LoVo (cell line): ENCODE results near the gene RSRC2.
A peak's percentile ranks its signal among the peaks of the same experiment; 100 is the strongest.
"Not testable (repeated sequence)": the region's sequence is repeated elsewhere in the genome, so short reads cannot be mapped to it uniquely, and the experiment has no call there.

Source experiments
- DNase-seq: peaks from one replicate; pipeline ENCODE4 v3.0.0-alpha.2; 2016; ENCODE audit warnings: low spot score

RSRC2 gene

DNA sequence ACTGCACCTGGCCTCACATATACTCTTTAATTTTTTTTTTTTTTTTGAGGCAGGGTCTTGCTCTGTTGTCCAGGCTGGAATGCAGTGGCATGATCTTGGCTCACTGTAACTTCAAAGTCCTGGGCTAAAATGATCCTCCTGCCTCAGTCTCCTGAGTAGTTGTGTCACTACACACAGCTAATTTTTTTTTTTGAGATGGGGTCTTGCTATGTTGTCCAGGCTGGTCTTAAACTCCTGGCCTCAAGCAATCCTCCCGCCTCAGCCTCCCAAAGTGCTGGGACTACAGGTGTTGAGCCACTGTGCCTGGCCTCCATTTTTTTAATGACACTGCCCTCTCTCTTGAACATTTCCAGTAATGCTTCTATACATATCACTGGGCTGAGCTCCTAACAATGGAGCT lies 42.4 kb downstream of the RSRC2 start:
- not testable (repeated sequence) for DNase-seq

DNA sequence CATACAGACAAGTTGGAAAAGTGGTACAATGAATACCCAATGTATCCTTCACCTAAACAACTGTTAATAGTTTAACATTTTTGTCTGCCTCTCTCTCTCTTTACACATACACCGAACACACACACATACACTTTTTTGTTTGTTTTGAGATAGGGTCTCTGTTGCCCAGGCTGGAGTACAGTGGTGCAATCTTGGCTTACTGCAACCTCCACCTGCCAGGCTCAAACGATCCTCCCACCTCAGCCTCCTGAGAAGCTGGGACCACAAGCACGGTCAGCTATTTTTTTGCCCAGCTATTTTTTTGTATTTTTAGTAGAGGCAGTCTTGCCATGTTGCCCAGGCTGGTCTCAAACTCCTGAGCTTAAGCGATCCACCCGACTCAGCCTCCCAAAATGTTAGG lies 42.8 kb downstream of the RSRC2 start:
- no peak for DNase-seq

DNA sequence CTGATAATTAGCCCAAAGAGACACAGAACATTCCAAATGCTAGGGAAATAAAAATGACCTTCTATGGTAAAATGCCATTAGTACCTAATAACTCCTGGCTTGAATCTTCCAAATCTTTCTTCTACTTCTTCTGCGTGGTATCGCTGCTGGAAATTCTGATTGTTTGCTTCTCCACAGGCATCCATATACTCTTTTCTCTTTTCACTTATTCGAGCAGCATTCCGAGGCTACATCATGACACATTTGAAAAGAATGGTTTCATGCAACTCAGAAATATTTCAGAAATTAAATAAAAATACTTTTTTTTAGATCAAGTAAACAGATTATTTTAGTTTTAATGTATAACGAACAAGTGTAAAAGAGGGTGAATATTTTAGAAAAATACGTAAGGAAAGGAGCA lies 44.9 kb downstream of the RSRC2 start:
- DNase-seq = no peak

DNA sequence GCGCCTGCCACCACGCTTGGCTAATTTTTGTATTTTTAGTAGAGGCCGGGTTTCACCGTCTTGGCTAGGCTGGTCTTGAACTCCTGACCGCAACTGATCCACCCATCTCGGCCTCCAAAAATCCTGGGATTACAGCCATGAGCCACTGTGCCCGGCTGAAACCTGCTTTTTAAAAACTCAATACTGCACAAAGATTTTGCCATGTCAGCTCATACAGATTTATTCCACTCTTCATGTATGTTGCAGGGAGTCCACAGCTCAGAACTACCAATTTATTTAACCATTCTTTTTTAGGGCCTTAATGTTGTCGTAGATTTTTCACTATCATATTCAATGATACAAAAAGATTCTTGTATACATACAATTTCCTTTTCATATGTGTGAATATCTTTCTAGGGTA lies 46.0 kb downstream of the RSRC2 start:
- DNase-seq = no peak

DNA sequence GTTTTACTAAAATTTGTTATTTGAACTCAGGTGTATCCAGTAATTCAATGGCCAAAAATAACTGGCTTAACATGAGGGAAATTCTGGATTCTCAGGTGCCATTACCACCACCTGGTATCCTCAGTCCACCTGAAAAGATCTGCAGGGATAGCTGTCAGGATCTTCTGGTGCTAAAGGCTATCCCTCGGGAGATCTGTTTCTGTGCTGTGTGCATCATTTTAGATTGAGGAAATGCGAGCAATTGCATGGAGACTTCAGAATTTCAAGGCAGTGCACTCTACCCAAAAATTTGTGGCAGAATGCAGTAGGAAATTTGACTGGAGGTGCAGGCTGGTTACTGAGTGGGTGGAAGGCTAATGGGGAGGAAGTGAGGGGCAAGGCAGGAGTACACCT lies 52.4 kb downstream of the RSRC2 start:
- DNase-seq = no peak

DNA sequence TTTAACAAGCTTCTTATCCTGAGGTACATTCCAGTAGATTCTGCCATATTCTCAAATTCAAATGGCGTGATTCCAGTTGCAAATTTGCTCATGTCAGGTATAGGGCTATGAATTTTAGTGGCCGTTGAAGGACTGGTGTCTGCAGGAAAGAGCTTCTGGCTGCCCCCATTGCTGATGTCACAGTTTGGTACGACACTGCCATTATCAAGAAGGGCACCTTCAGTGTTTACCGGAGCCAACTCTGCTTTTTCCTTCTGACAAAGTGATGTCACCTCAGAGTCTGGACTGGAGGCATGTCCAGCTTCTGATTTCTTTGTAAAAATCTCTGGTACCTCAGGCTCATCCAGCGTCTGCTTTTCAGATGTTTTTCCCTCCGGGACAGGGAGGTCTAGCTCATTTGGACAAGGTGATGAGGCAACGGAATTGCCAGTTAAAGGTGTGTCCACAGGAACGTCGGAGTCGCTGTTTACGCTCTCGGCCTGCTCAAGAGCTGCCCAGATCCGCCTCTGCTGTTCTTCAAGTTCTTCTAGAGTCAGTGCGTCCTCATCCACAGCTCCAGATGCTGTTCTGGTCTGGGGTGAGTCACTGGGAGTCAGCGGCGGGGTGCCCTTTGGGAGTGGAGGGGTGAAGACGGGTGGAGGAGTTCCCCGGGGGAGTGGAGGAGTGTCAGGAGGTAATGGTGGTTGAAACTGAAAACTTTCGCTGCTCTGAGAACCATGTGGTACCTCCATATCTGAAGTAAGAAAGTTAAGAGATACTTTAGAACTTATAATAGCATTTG lies 53.0 kb downstream of the RSRC2 start:
- DNase-seq = no peak

DNA sequence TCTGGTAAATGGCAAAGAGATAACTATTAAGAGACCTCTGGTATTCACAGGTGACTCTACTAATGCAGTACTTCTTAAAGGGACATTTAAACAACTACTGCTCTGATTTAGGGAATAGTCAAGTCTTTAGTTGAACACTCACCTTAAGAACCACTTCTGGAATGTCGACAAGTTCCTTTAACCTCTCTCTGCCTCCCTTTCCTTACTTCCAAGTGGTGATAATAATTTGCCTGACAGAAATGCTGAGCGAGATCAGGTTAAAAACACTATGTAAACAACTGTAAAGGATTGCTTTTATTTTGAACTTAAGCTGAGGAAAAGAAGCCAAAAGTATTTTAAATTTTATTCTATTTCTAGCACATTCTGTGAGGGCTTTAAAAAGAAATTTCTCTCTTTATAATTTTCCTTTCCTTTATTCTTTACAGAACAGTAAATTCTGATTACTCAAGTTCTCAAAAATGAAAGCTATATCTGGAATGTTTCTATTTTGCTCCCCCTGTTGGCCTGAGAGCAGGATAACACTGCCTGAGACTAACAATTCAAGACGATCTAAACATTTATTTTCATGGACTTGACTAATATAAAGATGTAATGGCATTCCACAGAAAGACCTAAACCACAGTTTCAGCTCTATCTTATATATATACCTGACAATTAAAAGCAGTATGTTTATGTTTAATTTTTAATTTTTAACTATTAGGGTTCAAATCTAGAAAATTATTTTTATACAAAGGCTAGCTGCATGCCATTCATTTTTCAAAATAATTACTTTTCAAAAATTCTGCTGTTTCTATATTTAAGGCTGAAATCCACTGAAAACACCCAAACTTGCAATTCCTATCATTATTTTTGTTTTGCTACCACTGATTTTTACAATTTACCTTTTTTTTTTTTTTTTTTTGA lies 55.2 kb downstream of the RSRC2 start:
- DNase-seq = peak; percentile 72

DNA sequence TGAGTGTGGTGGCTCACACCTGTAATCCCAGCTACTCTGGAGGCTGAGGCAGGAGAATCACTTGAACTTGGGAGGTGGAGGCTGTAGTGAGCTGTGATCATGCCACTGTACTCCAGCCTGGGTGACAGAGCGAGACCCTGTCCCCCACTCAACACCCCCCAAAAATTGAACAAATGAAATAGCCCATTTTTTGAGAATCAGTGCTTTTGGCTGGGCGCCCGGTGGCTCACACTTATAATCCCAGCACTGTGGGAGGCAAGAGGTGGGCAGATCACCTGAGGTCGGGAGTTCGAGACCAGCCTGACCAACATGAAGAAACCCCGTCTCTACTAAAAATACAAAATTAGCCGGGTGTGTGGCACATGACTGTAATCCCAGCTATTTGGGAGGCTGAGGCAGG lies 56.2 kb downstream of the RSRC2 start:
- DNase-seq = not testable (repeated sequence)

DNA sequence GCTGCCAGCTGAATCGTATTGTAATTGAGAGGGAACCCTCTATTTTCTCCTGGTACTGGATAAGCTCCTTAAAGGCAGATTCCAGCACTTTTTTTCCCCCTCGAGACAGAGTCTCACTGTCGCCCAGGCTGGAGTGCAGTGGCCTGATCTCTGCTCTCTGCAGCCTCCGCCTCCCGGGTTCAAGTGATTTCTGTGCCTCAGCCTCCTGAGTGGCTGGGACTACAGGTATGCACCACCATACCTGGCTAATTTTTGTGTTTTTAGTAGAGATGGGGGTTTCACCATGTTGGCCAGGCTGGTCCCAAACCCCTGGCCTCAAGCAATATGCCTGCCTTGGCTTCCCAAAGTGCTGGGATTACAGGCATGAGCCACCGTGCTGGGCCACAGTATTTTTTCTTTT lies 56.9 kb downstream of the RSRC2 start:
- not testable (repeated sequence) for DNase-seq

DNA sequence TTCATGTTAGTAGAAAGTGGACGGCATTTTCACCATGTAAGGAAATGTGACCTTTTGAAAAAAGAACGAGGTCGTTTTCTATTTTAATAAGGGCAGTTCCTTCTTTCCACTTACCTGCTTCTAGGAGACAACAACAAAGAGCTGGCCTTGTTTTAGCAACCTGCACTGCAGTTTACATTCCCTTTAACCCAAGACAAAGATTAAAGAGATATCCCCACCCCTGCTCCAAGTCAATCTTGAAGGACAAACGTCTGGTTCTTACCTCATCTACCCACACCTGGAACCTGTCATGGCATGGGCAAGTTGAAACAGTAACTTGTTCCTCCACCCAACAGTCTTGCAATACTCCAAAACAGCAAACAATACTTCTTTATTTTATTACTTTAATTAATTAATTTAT lies 58.8 kb downstream of the RSRC2 start:
- no peak for DNase-seq

DNA sequence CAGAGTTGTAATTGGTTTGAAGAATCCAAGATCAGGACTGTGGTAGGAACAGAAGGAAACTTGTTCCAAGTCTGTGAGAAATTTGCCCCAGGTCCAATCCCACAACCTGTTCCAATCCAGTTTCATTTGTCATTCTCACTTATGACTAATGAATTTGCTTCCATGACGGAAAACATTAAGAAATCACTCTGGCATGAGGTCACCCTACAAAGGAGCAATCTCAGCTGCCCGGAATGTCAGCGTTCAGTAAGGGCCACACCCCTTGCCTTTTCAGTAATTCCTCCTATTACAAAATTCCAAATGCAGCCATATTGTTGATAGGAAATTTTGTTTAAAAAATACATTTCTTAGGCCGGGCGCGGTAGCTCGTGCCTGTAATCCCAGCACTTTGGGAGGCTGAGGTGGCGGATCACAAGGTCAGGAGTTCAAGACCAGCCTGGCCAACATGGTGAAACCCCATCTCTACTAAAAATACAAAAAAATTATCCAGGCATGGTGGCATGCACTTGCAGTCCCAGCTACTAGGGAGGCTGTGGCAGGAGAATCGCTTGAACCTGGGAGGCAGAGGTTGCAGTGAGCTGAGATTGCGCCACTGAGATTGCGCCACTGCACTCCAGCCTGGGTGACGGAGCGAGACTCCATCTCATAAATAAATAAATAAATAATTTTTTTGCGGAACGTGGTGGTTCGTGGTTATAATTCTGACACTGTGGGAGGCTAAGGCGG lies 62.3 kb downstream of the RSRC2 start:
- DNase-seq = peak; percentile 89

DNA sequence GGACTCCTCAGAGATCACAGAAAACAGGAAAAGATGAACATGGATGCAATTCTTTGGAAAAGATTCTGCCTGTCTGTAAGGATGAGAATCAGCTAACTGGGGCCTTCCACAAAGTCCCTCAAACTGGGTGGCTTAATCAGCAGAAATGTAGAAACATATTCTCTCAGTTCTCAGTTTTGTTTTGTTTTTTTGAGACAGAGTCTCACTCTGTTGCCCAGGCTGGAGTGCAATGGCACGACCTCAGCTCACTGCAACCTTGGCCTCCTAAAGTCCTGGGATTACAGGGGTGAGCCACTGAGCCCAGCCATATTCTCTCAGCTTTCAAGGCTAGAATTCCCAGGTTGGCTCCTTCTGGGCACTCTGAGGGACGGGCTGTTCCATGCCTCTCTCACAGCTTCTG lies 66.1 kb downstream of the RSRC2 start:
- DNase-seq = no peak

DNA sequence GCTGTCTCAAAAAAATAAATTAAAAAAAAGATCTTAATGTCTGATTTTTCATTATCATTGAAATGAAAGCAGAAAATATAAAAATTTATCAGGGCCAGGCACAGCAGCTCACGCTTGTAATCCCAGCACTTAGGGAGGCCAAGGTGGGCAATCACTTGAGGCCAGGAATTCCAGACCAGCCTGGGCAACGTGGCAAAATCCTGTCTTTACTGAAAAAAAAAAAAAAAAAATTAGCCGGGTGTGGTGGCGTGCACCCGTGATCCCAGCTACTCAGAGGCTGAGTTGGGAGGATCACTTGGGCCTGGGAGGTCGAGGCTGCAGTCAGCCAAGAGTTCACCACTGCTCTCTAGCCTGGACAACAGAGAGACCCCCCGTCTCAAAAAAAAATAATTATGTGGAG lies 66.7 kb downstream of the RSRC2 start:
- no peak for DNase-seq

DNA sequence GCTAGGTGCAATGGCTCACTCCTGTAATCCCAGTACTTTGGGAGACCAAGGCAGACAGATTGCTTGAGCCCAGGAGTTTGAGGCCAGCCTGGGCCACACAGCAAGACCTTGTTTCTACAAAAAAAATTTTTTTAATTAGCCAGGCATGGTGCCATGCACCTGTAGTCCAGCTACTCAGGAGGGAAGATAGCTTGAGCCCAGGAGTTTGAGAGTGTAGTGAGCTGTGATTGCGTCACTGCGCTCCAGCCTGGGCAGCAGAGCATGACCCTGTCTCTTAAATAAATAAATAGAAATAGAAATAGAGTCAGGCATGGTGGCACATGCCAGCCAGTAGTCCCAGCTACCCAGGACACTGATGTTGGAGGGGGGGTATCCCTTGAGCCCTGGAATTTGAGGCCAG lies 67.5 kb downstream of the RSRC2 start:
- DNase-seq = no peak

DNA sequence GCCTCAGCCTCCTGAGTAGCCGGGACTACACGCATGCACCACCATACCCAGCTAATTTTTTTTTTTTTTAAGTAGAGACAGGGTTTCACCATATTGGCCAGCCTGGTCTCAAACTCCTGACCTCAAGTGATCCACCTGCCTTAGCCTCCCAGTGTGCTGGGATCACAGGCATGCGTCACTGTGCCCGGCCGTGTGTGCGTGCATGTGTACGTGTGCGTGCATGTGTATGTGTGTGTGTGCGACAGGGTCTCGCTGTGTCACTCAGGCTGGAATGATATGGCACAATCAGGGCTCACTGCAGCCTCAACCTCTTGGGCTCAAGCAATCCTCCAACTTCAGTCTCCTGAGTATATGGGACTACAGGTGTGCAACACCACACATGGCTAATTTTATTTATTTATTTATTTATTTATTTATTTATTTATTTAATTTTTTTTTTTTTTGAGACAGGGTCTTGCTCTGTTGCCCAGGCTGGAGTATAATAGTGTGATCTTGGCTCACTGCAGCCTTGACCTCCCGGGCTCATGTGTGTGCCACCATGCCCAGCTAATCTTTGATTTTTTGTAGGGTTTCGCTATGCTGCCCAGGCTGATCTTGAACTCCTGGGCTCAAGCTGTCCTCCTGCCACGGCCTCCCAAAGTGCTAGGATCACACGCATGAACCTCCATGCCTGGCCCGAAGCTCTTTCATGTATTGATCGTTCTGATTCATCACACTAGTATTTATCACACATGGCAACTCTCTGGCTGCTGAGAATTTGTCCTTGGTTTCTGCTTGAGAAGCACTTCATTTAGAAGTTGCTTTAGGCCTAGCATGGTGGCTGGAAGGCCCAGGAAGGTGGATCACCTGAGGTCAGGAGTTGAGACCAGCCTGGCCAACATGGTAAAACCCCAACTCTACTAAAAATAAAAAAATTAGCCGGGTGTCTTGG lies 68.4 kb downstream of the RSRC2 start:
- DNase-seq = no peak

DNA sequence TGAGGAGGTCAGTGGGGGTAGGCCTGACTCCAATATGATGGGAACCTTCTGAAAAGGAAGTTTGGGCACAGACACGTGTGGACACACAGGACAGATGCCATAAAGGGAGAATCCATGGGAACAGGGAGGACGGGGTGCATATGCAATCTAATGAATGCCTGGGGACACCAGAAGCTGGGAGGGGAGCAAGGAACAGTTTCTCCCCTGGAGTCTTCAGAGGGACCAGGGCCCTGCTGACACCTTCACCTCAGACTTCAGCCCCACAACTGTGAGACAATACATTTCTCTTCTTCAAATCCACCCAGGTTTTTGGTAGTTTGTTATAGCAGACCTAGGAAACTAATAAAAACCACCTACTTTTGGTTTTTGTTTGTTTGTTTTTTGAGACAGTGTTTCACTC lies 69.1 kb downstream of the RSRC2 start:
- DNase-seq = no peak

DNA sequence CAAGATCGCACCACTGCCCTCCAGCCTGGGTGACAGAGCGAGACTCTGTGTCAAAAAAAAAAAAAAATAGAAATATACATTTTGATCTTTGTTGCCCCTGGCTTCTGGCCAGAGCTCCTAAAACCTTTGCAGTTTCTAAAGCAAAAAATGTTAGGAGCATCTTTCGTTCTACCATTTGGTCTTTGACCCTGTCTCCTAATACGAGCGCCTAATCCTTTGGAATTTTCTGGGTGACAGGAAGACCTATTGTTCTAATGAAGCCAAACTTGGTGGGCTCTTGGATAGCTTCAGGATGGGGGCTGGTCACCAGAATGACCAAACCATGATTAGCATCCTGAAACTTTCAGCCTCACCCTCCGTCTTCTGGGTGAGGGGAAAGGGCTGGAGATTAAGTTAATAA lies 72.0 kb downstream of the RSRC2 start:
- no peak for DNase-seq

DNA sequence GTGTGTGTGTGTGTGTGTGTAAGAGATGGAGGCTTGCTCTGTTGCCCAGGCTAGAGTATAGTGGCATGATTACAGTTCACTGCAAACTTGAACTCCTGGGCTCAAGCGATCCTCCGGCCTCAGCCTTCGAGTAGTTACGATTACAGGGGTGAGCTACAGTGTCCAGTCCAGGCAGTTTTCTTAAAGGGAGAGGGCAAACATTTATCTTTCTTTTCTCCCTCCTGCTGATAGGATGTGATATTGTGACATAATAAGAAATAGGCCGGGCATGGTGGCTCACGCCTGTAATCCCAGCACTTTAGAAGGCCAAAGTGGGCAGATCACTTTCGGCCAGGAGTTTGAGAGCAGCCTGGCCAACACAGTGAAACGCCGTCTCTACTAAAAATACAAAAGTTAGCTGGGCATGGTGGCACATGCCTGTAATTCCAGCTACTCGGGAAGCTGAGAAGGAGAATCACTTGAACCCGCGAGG lies 72.5 kb downstream of the RSRC2 start:
- no peak for DNase-seq
